CD4-positive, alpha-beta T cell (primary cell): ENCODE results near the gene MBD5. TPM values are rescaled to one million over a fixed set of nuclear protein-coding genes. Genes with fewer than 3 reads are reported as not detected.

ENCODE experiments used
- ATAC-seq: fragments of 200-7000 bp; cut with Tn5 transposase; one replicate; pipeline ENCODE4 v1.10.0; 2022; ENCODE audit warnings: mild to moderate bottlenecking; ENCODE audit not compliant: poor library complexity
- CTCF ChIA-PET: fragments of 350-600 bp; sonication (Branson Sonifier 250); formaldehyde crosslinking; loops from one replicate; lab custom pipeline; 2021; ENCODE audit warnings: antibody characterized with exemption, inconsistent platforms; lab: Charles Lee
- POLR2A ChIA-PET: fragments of 350-600 bp; sonication (Branson Sonifier 250); formaldehyde crosslinking; loops from one replicate; lab custom pipeline; 2021; ENCODE audit warnings: antibody characterized with exemption, inconsistent platforms; lab: Charles Lee
- DNase-seq, 14 experiments: peaks; one replicate each; pipeline ENCODE4 v3.0.0-alpha.2; 2013 to 2020; ENCODE audit warnings: mixed read lengths in 2 of 14
- H3K27ac ChIP-seq, 2 donors: one replicate each; pipeline versions ENCODE4 v1.5.1 to v1.7.0; 2013; ENCODE audit warnings: low read length in 2 of 2, low read depth in 1 of 2, mild to moderate bottlenecking in 1 of 2
- H3K27me3 ChIP-seq, 2 experiments: 1 replicate in 1 of 2; 2 replicates in 1 of 2; pipeline versions ENCODE4 v1.6.1 to v1.7.0; 2013; ENCODE audit warnings: low read length in 2 of 2, control low read depth in 1 of 2, mild to moderate bottlenecking in 1 of 2, moderate library complexity in 1 of 2; ENCODE audit not compliant: insufficient read depth in 2 of 2, control insufficient read depth in 1 of 2
- H3K36me3 ChIP-seq: one replicate; pipeline ENCODE4 v1.6.1; 2013; ENCODE audit warnings: low read length, control low read depth; ENCODE audit not compliant: insufficient read depth
- H3K4me1 ChIP-seq: one replicate; pipeline ENCODE4 v1.6.1; 2013; ENCODE audit warnings: low read length, control low read depth; ENCODE audit not compliant: insufficient read depth
- H3K4me3 ChIP-seq: one replicate; pipeline ENCODE4 v1.5.1; 2013; ENCODE audit warnings: mild to moderate bottlenecking, low read length, moderate library complexity
- H3K9me3 ChIP-seq, 2 experiments: 1 replicate in 1 of 2; 2 replicates in 1 of 2; pipeline versions ENCODE4 v1.6.1 to v1.7.0; 2013; ENCODE audit warnings: low read length in 2 of 2, mild to moderate bottlenecking in 2 of 2, control low read depth in 1 of 2, moderate library complexity in 1 of 2; ENCODE audit not compliant: control insufficient read depth in 1 of 2, insufficient read depth in 1 of 2
- H3K27ac Mint-ChIP-seq: one replicate; pipeline ENCODE4 v1.8.0; 2020; ENCODE audit warnings: mixed read lengths
- H3K27me3 Mint-ChIP-seq: one replicate; pipeline ENCODE4 v1.8.0; 2021; ENCODE audit warnings: mixed read lengths
- H3K36me3 Mint-ChIP-seq: one replicate; pipeline ENCODE4 v1.8.0; 2021; ENCODE audit warnings: low read depth, mixed read lengths
- H3K4me1 Mint-ChIP-seq: one replicate; pipeline ENCODE4 v1.8.0; 2021; ENCODE audit warnings: low read depth, mixed read lengths
- H3K4me3 Mint-ChIP-seq: one replicate; pipeline ENCODE4 v1.8.0; 2020; ENCODE audit warnings: mild to moderate bottlenecking, mixed read lengths
- H3K9me3 Mint-ChIP-seq: one replicate; pipeline ENCODE4 v1.8.0; 2020; ENCODE audit warnings: mixed read lengths
- CTCF ChIP-seq: fragments of 200-600 bp; IDR thresholded peaks from one replicate; pipeline ENCODE4 v1.8.0; 2022; ENCODE audit warnings: antibody characterized with exemption, mild to moderate bottlenecking
- intact Hi-C, 2 experiments: fragments of 100-400 bp; cut with DNase I in 1 of 2; cut with micrococcal nuclease in 1 of 2; formaldehyde crosslinking; loops; one replicate each; pipeline versions ENCODE4 v1.15.1 to v1.9.0; 2023 to 2025; cut with DNase I, micrococcal nuclease
- total RNA-seq, 174 experiments: library from RNA in 2 of 174; stranded (reverse) in 2 of 174; gene quantifications; one replicate each; pipeline ENCODE4 v1.2.3 and lab custom pipeline; 2021 to 2026

The MBD5 gene
- total RNA-seq, 2 experiments from 2014 or later: 49.8 to 52.9 TPM

- H3K9me3 Mint-ChIP-seq: no peaks in the 10 kb centered on the region
Measured at GRCh38 chr2:148360662-148361061, 339.8 kb downstream of the MBD5 start.

GRCh38 chr2:148362144-148362796 lies 341.4 kb downstream of the MBD5 start:
- Histone ChIP-seq H3K9me3 (peaks cover 0 to 9% of the 10 kb centered on the region in 2 experiments), H3K27me3 (no peaks in the 10 kb centered on the region), H3K4me1 (no peaks in the 10 kb centered on the region), H3K27ac (no peak overlapping the region), H3K36me3 (no peaks in the 10 kb centered on the region), H3K4me3 (no peak overlapping the region)
- no peak for ATAC-seq
- Mint-ChIP-seq H3K36me3 (peaks cover 26% of the 10 kb centered on the region), H3K9me3 (no peaks in the 10 kb centered on the region), H3K4me1 (peaks cover 8% of the 10 kb centered on the region), H3K27me3 (no peaks in the 10 kb centered on the region), H3K27ac (no peak overlapping the region), H3K4me3 (no peak overlapping the region)
- TF ChIP-seq CTCF: no peak
- ChIA-PET POLR2A (no interaction called here), CTCF (no interaction called here)
- DNase-seq: no peak
- intact Hi-C loops: no loop called here

More at GRCh38 chr2:148360662-148361061, 339.8 kb downstream of the MBD5 start:
- intact Hi-C loops: no loop called here
- no peaks in the 10 kb centered on the region for H3K27me3 Mint-ChIP-seq
- peaks cover 9% of the 10 kb centered on the region for H3K4me1 Mint-ChIP-seq
- H3K27ac Mint-ChIP-seq: no peak overlapping the region
- H3K4me3 Mint-ChIP-seq: no peak overlapping the region
- ATAC-seq (no peak), DNase-seq (no peak)
- Histone ChIP-seq H3K27me3 (no peaks in the 10 kb centered on the region), H3K27ac (no peak overlapping the region), H3K9me3 (peaks cover 0 to 9% of the 10 kb centered on the region in 2 experiments), H3K36me3 (no peaks in the 10 kb centered on the region), H3K4me1 (no peaks in the 10 kb centered on the region), H3K4me3 (no peak overlapping the region)
- peaks cover 40% of the 10 kb centered on the region for H3K36me3 Mint-ChIP-seq
- CTCF ChIA-PET: interaction anchor here (0.5 kb wide), 1 partner anchor 72 kb away, joined by 4 read pairs; no protein-coding TSS in a partner anchor
- no peak for TF ChIP-seq CTCF
- POLR2A ChIA-PET: no interaction called here

DNA sequence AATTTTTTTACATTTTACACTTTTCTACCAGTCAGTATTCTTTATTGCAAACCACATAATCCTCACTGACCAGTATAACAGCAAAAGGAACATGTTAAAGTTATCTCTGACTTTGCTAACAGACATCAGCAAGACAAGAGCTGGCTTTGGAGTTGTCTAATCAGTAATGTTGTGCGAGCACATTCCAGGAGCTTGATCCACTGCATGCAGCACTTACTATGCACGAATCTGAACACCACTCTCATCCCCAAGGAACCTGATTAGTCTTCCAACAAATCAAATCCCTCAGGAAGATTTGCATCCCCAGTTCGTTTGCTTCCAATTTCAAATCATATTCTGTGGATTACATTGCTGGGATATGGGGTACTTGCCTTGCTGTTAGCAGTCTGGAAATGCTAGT lies 354.3 kb downstream of the MBD5 start:
- ChIA-PET CTCF (no interaction called here), POLR2A (no interaction called here)
- H3K4me1 Mint-ChIP-seq: no peaks in the 10 kb centered on the region
- ATAC-seq: no peak
- no peaks in the 10 kb centered on the region for H3K4me1 ChIP-seq
- DNase-seq: no peak
- no peak overlapping the region for H3K4me3 ChIP-seq
- peaks cover 4% of the 10 kb centered on the region for H3K9me3 Mint-ChIP-seq
- H3K9me3 ChIP-seq: no peaks in the 10 kb centered on the region
- no peak overlapping the region for H3K27ac Mint-ChIP-seq
- H3K4me3 Mint-ChIP-seq: no peak overlapping the region
- intact Hi-C loops: no loop called here
- H3K36me3 ChIP-seq: no peaks in the 10 kb centered on the region
- no peak overlapping the region for H3K27ac ChIP-seq
- H3K27me3 ChIP-seq: no peaks in the 10 kb centered on the region
- H3K27me3 Mint-ChIP-seq: no peaks in the 10 kb centered on the region
- TF ChIP-seq CTCF: no peak
- H3K36me3 Mint-ChIP-seq: no peaks in the 10 kb centered on the region
